22Rv1 (cell line): ENCODE data around the gene NAT9.
A peak's percentile ranks its signal among the peaks of the same experiment; 100 is the strongest.

Experiments
- H3K27ac ChIP-seq: fragments of 450-650 bp; 2 replicates; pipeline ENCODE4 v1.5.1; 2017
- CTCF ChIP-seq: fragments of 450-650 bp; IDR thresholded peaks from 2 replicates; pipeline ENCODE4 v1.5.1; 2017; ENCODE audit warnings: mild to moderate bottlenecking
- ZFX ChIP-seq: fragments of 450-650 bp; IDR thresholded peaks from 2 replicates; pipeline ENCODE4 v1.6.1; 2017; ENCODE audit warnings: antibody characterized with exemption, borderline replicate concordance

The NAT9 gene

GRCh38 chr17:74785096-74785980, 9.2 kb upstream of the NAT9 start:
- no peak for TF ChIP-seq CTCF
- no peak for TF ChIP-seq ZFX
- no peak overlapping the region for H3K27ac ChIP-seq

GRCh38 chr17:74784125-74784810, 8.1 kb upstream of the NAT9 start:
- no peak overlapping the region for H3K27ac ChIP-seq
- TF ChIP-seq CTCF: no peak
- no peak for TF ChIP-seq ZFX

- no peak overlapping the region for H3K27ac ChIP-seq
These were observed 6.4 kb upstream of the NAT9 start for GRCh38 chr17:74782571-74782970.

GRCh38 chr17:74780443-74781238, 4.5 kb upstream of the NAT9 start:
- H3K27ac ChIP-seq: no peak overlapping the region
- TF ChIP-seq ZFX (no peak), CTCF (peak; percentile 33)

More at GRCh38 chr17:74782571-74782970, 6.4 kb upstream of the NAT9 start:
- TF ChIP-seq CTCF (no peak), ZFX (no peak)

- no peak overlapping the region for H3K27ac ChIP-seq
- TF ChIP-seq ZFX (no peak), CTCF (no peak)
These were observed 3.8 kb upstream of the NAT9 start for GRCh38 chr17:74779948-74780400.

- no peak overlapping the region for H3K27ac ChIP-seq
- TF ChIP-seq ZFX (no peak), CTCF (no peak)
These were observed 3.4 kb upstream of the NAT9 start for GRCh38 chr17:74779501-74779900.
